HG03139 (cell line): ENCODE measurements around the gene BUB1B.

Source experiments
- ATAC-seq: cut with Tn5 transposase; IDR thresholded peaks from one replicate; pipeline ENCODE4 v1.9.1; 2021; ENCODE audit not compliant: unreplicated experiment

The BUB1B gene

DNA sequence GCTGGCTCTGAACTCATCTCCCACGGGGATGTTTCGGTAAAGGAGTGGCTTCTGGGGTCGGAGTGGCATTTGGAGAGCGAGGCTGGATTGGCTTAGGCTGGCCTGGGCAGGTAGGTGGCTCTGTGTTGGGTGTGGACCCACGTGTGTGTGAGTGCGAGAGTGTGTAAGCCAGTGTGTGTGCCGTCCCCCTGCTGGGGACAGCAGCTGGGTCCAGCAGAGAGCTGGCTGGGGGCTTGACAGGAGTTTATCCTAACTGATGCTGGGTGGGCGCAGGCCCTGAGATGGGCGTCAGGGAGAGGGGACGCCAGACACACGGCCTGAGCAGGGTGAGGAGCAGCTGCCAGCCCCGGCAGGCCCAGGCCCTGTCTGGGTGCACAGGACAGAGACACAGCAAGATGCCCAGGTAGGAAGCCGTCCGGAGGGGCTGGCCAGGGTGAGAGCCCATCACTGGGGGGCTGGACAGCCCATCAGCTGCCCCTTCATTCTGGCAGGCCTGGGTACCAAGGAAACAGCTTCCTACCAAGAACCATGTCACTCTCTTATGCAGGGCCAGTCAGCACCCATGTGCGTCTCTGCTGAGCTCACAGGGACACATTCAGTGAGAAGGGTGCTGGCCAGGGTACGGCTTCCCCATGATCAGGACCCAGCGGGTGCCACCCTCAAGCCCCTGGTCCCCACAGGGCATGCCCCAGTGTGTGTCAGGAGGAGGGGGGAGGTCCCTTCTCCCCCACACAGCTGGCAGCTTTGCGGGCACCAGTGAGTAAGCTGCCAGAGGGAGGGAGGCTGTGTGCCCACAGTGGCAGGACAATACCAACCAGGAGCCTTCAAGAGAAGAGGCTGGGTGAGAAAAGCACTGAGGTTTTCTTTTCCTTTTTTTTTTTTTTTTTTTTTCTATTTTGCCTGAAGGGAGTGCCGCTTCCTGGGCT lies 79.1 kb downstream of the BUB1B start:
- ATAC-seq: no peak

DNA sequence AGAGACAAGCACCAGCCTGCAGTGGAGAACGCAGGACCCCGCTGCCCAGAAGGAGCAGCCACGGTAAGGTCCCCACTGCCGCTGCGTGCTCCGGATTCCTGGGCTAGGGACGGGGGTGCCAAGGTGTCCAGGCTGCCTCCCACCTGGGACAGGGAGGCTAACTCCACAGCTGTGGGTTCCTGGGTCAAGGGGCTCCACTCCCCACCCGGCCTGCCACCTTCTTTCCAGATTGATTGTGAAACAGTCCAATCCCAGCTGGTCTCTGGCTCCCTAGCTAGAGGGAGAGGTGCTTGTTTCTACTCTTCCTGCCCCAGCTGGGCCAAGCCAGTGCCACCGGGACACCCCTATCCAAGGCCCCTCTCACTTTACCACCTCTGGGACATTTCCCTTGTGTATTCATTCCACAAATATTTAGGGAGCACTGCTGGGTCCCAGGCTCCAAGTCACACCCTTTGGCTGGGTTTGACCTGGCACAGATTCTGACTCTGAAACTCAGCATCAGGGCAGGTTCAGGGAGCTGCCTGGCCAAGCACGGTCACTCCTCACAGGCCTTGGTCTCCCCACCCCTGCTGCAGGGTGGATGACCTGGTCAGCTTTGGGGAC lies 79.9 kb downstream of the BUB1B start:
- no peak for ATAC-seq

- ATAC-seq: no peak
Measured at GRCh38 chr15:40241269-40242212, 80.7 kb downstream of the BUB1B start.

GRCh38 chr15:40242213-40242599 lies 81.3 kb downstream of the BUB1B start:
- ATAC-seq: no peak

DNA sequence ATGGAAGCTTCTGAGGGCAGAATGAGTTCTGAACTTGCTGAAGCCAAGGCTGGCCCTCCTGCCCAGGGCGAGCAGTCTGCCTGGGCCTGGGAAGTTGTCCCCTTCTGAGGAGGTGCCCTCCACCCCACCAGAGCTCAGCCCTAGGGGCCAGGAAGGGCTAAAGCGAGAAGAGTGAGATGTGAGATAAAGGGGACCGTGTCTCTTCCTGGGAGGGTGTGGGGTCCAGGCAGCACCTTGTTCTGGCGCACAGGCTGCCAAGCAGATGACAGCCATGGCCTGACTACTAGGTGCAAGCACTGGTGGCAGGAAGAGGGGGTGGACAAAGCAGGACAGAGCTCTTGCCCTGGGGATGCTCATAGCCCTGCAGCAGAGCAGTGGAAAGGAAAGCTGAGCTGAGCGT lies 81.7 kb downstream of the BUB1B start:
- ATAC-seq: no peak

DNA sequence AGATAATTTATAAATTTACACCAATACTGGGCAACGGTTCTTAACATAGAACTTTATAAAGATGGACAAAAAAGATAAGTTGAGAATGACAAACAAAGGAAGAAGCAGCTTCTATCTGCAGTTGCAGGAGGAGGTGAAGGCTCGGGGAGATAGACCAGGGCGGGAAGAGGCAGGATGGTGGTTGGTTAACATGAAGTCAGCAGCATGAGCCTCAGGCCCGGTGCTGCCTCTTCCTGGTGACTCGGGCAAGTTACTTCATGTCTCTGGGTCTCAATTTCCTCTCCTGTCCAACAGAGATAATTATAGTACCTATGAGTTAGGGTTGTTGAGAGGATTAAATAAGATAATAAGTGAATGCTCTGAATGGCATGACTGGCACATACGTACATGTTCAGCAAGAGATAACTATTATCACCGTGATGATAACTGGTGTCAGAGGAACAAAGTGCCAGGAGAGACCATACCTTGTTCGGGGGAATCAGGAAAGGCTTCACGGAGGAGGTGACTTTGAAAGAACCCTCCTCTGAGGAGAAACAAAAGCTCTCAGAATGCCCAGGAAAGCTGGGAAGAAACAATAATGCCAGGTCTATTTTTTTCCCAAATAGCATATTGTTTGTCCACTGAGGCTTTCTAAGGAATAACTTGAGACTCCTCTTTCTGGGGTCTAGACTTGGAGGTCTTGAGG lies 82.4 kb downstream of the BUB1B start:
- ATAC-seq: no peak

DNA sequence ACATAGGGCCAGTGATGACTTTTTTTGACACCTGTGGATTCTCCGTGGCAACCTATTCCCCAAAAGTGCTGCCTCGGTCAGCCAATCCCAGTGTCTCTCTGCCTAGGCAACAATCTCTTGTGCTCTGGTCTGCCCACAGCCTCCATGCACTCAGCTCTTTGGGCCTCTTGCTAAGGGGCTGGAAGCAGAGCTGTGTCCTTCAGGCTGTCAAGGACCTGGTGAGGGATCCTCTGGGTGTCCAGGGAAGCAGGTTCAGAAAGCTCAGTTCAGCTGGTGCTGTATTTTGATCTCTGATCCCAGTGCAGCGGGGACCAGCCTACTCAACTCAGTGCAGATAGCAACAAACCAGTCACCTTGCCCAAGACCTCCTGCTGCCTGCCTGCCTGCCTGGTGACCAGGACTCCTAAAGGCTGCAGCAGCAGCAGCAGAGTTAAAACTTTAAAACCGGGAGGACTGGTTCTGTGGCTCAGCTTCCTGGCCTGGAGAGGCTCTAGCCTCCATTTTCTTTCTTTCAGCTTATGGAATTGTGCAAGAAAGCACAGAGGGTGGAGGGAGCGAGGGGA lies 84.2 kb downstream of the BUB1B start:
- no peak for ATAC-seq

GRCh38 chr15:40245666-40246450 lies 85.0 kb downstream of the BUB1B start:
- no peak for ATAC-seq

DNA sequence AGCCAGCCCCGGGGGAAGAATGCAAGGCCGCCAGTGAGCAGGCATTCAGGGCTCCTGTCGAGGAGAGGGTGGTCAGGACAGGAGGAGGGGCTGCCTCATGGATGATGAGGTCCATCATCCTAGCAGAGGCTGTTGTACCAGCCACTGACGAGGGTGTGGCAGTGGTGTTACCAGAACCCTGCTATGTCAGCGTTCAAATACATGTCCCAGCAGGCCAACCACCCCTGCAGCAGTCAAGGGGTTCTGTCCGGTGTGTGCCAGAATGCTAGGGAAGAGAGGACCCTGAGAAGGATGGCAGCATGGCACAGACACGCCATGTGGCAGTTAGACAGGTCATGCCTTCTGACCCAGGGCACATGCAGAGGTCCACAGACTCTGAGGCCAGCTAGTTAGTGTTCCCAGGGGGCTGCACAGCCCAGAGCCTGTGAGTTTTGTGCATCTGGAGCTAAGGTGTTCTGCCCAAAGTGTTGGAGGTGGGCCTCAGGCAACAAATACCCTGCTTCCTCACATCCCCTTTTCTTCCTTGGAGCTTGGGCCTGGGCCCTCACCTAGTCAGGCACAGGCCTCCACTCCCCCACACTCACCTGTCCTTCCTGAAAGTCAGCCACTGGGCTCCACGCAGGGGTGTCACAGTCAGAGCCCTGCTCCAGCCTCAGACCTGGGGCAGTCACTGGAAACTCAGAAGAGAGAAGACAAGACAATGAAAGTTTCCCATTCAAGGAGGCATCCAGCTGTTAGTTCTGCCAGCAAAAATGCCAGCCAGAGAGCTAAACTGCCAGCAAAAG lies 85.8 kb downstream of the BUB1B start:
- no peak for ATAC-seq

DNA sequence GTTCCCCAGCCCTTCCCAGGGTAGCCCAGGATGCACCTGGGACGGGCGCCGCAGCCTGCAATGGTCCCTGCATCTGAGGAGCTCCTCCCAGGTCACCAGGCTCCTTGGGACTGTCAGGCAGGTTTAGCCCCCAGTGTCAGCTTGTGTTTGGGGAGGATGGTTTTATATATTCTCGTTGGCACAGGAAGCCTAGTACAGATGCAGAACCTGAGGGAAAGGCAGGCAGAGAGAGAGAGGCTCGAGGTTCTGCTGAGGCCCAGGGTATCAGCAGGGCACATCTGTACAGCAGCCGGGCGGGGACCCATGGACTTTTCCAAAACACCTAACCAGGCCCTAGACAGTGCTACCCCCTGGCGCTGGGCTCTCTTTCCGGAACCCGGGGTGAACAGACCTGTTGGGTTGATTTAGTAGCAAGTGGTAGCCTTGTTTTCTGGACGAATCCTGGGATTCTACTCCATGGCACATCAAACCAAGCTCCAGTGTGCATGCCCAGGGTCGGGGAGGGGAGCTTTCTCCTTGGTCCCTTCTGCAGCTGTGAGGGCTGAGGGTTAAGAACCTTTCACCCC lies 86.6 kb downstream of the BUB1B start:
- ATAC-seq: no peak

DNA sequence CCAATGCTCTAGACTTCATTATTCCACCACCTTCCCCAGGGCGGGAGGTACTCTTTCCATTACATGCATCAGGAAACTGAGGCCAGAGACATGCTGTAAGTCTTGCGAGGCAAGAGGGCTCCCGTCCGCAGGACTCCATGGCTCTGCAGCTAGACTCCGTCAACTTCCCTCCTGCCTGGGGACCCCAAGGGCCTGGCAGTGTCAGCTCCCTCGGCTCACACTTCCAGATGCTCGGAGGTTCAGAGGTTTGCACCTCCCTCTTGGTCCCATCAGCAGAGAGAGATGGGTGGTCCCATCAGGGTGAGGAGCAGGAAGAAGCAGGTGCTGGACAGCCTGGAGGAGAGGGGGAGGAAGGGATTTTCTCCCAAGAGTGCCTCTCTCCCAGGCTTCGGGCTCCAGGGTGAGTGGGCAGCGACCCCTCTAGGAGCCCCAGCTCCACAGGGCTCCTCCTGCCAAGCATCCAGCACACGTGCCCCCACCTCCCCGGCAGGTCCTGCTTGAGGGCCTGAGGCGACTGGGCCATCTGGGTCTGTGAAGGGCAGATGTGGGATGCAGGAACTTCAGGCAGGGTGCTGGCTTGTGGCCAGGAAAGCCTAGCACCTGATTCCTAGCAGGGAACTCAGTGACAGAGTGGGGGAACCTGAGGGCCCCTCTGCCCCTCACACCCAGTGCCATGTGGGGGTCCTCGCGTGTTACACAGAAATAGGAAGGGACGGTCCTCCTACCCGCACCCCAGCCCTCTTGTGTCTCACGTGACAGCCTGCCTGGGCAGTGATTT lies 87.3 kb downstream of the BUB1B start:
- no peak for ATAC-seq

DNA sequence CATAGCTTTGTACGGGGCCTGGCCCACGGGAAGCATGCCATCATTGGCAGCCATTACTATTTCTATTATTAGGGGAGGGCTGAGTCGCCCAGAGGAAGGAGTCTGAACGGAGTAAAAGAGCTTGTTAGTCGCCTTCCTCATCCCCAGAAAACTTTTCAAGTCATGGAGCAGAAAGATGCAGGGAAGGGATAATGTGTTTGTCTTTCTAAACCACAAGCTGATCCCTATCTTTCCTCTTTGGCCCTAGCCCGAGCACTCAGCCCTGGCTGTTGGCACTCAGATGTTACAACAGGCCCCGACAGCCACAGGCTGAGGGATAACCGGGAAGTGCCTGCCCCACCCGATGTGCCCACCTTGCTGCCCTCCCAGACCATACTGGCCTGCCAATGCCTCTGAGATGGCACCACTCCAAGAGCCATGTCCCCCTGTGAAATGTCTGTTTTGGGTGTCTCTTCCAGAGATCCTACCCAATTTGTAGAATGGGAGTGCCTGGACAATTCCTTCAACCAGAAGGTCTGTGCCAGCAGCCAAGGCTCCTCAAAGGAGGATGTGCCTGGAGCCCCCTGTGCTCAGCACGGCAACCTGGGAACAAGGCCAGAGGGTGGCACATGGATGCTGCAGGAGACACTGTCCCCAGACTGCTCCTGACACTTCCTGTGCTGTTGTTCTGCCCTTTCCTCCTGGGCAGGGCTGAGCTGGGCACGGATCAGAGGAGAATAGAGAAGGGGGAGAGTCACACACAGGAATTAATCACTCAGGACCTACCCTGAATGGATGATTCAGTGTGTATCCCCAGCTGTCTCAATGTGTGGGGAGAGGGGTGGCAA lies 88.8 kb downstream of the BUB1B start:
- no peak for ATAC-seq

GRCh38 chr15:40250304-40250656 lies 89.4 kb downstream of the BUB1B start:
- no peak for ATAC-seq

DNA sequence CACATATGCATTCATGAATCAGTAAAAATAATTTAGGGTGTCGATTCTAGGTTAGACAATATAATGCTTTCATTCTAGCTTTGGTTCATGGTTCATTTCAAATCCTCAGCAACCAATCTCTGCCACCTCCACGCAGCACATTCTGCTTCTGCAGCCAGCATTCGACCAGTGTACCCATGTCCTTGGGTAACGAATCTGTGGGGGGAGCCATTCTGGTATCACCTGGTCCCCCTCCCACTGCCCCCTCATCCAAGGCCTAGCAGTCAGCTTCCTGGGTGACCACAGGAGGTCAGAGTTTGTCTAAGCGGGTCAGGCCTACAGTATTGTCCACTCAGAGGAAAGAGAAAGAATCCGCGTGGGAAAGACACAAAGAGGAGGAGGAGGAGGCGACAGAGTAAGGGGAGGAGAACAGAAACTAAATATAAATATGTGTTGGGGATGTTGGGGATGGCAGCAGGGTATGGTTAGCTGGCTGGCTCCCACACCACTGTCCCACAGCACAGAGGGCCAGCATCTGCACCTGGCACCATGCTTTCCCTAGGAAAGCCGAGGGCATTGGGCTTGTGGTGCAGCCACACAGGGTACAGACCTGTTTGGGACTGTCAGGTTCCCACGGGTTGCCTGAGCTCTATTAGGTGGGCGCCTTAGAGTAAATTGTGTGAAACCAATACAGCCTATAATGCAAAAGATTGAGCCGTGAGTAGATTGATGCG lies 90.1 kb downstream of the BUB1B start:
- no peak for ATAC-seq

DNA sequence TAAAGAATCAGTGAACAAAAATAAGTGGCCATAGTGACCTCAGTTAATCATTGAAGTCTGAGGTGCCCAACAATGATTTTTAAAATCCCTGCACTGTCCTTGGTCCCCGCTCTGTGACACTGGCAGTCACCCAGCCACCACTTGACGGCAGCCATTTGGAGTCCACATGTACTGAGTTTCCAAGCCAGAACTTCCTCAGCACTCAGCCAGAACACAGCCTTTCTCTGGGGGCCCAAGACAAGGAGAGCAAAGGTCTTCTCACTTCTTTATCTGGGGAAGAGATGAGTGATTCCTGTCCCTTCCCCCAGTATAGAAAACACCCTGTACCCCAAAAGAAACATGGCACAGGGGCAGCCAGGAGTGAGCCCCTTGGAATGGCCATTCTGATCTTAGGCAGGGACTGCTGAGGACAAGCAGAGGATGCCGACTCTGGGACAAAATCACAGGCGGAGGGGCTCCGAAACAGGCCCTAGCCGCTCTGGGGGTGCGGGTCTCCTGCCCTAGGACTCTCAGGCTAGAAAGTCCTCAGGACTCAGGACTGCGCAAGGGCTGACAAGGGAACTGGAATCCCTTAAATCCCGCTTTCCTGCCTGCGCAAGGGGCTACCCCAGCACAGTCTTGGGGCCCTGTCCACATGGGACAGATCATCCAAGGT lies 90.7 kb downstream of the BUB1B start:
- ATAC-seq: no peak

- no peak for ATAC-seq
Measured at GRCh38 chr15:40252141-40252437, 91.2 kb downstream of the BUB1B start.
